Measurements from ENCODE around the gene ARL11. TPM values are rescaled to one million over a fixed set of nuclear protein-coding genes. Genes with fewer than 3 reads are reported as not detected.
"Not testable (repeated sequence)": the region's sequence is repeated elsewhere in the genome, so short reads cannot be mapped to it uniquely, and the experiment has no call there.

ARL11 gene
- total RNA-seq, 4 donors from 2014 or later: 0.16 to 0.55 (median 0.28) TPM

GRCh38 chr13:49607761-49608160 is 20.5 kb upstream of the ARL11 start:
- no peaks in the 10 kb centered on the region for H3K9me3 ChIP-seq
- no peak overlapping the region for H3K27ac ChIP-seq
- TF ChIP-seq POLR2AphosphoS5 (IDR thresholded peaks at IDR 0.05) (no peak), EP300 (IDR thresholded peaks at IDR 0.05) (no peak), CTCF (IDR thresholded peaks at IDR 0.05) (no peak), POLR2A (IDR thresholded peaks at IDR 0.05) (no peak)
- H3K4me3 ChIP-seq: no peak overlapping the region
- H3K4me1 ChIP-seq: no peaks in the 10 kb centered on the region
- H3K36me3 ChIP-seq: no peaks in the 10 kb centered on the region
- H3K27me3 ChIP-seq: no peaks in the 10 kb centered on the region
- DNase-seq (ENCODE audit: low spot score in 2 of 2): no peak
- 63% methylated on average over 5 of the region's 5 CpGs for WGBS

- Histone ChIP-seq H3K36me3 (no peaks in the 10 kb centered on the region), H3K4me3 (no peak overlapping the region), H3K4me1 (no peaks in the 10 kb centered on the region), H3K27ac (no peak overlapping the region), H3K27me3 (no peaks in the 10 kb centered on the region), H3K9me3 (no peaks in the 10 kb centered on the region)
- TF ChIP-seq EP300 (IDR thresholded peaks at IDR 0.05) (no peak), CTCF (IDR thresholded peaks at IDR 0.05) (no peak), POLR2AphosphoS5 (IDR thresholded peaks at IDR 0.05) (no peak), POLR2A (IDR thresholded peaks at IDR 0.05) (no peak)
- no peak for DNase-seq (ENCODE audit: low spot score in 2 of 2)
- 92% methylated on average over 1 of the region's 1 CpG for whole genome bisulfite sequencing
These were observed 19.5 kb upstream of the ARL11 start for GRCh38 chr13:49608651-49609331.

GRCh38 chr13:49610176-49610575 is 18.1 kb upstream of the ARL11 start:
- no peaks in the 10 kb centered on the region for H3K9me3 ChIP-seq
- no peak for TF ChIP-seq POLR2AphosphoS5 (IDR thresholded peaks at IDR 0.05)
- no peak for TF ChIP-seq EP300 (IDR thresholded peaks at IDR 0.05)
- TF ChIP-seq POLR2A (IDR thresholded peaks at IDR 0.05): no peak
- no peaks in the 10 kb centered on the region for H3K36me3 ChIP-seq
- H3K4me3 ChIP-seq: no peak overlapping the region
- no peak overlapping the region for H3K27ac ChIP-seq
- WGBS: 75% methylated on average over 1 of the region's 1 CpG
- no peaks in the 10 kb centered on the region for H3K4me1 ChIP-seq
- no peak for DNase-seq (ENCODE audit: low spot score in 2 of 2)
- H3K27me3 ChIP-seq: no peaks in the 10 kb centered on the region

- H3K4me1 ChIP-seq; H3K27ac ChIP-seq; H3K4me3 ChIP-seq; H3K36me3 ChIP-seq; H3K27me3 ChIP-seq; DNase-seq (ENCODE audit: low spot score in 2 of 2); H3K9me3 ChIP-seq: not testable (repeated sequence)
- WGBS: 98% methylated on average over 3 of the region's 3 CpGs
These were observed 16.3 kb upstream of the ARL11 start for GRCh38 chr13:49612042-49612441.

- WGBS: 54% methylated on average over 8 of the region's 8 CpGs
- DNase-seq (ENCODE audit: low spot score in 2 of 2): no peak
- no peaks in the 10 kb centered on the region for H3K27me3 ChIP-seq
These were observed 12.3 kb upstream of the ARL11 start for GRCh38 chr13:49615836-49616675.

More at GRCh38 chr13:49615836-49616675, 12.3 kb upstream of the ARL11 start:
- Histone ChIP-seq H3K4me1 (peaks cover 14% of the 10 kb centered on the region), H3K4me3 (no peak overlapping the region), H3K36me3 (no peaks in the 10 kb centered on the region), H3K27ac (no peak overlapping the region), H3K9me3 (no peaks in the 10 kb centered on the region)
- TF ChIP-seq EP300 (IDR thresholded peaks at IDR 0.05) (no peak), CTCF (IDR thresholded peaks at IDR 0.05) (no peak), POLR2AphosphoS5 (IDR thresholded peaks at IDR 0.05) (no peak), POLR2A (IDR thresholded peaks at IDR 0.05) (no peak)

Measured in suprapubic skin (tissue), 4 donors.